Right renal pelvis (tissue), 4 donors: ENCODE results near the gene TBX4. TPM values are rescaled to one million over a fixed set of nuclear protein-coding genes. Genes with fewer than 3 reads are reported as not detected.
"Not testable (repeated sequence)": the region's sequence is repeated elsewhere in the genome, so short reads cannot be mapped to it uniquely, and the experiment has no call there.

Experiments
- DNase-seq, 4 donors: peaks; one replicate each; pipeline ENCODE4 v3.0.0-alpha.2; 2013; ENCODE audit warnings: low read depth in 4 of 4, low spot score in 3 of 4, missing footprints in 1 of 4
- polyA plus RNA-seq, 4 donors: library from polyadenylated mRNA; unstranded; fragments of 120-200 nt; gene quantifications; one replicate each; pipeline ENCODE4 v1.2.1, GENCODE V29; 2013; ENCODE audit not compliant: insufficient read length in 4 of 4

The TBX4 gene
- polyA plus RNA-seq, 4 donors, result 0.08 to 0.53 (median 0.16) TPM

- DNase-seq, result no peak
These were observed 42.3 kb downstream of the TBX4 start for GRCh38 chr17:61494325-61495160.

- DNase-seq, result no peak
These were observed 43.1 kb downstream of the TBX4 start for GRCh38 chr17:61495161-61495857.

GRCh38 chr17:61496174-61496956, 44.1 kb downstream of the TBX4 start:
- DNase-seq, result no peak

GRCh38 chr17:61496957-61497653, 44.9 kb downstream of the TBX4 start:
- no peak for DNase-seq

DNA sequence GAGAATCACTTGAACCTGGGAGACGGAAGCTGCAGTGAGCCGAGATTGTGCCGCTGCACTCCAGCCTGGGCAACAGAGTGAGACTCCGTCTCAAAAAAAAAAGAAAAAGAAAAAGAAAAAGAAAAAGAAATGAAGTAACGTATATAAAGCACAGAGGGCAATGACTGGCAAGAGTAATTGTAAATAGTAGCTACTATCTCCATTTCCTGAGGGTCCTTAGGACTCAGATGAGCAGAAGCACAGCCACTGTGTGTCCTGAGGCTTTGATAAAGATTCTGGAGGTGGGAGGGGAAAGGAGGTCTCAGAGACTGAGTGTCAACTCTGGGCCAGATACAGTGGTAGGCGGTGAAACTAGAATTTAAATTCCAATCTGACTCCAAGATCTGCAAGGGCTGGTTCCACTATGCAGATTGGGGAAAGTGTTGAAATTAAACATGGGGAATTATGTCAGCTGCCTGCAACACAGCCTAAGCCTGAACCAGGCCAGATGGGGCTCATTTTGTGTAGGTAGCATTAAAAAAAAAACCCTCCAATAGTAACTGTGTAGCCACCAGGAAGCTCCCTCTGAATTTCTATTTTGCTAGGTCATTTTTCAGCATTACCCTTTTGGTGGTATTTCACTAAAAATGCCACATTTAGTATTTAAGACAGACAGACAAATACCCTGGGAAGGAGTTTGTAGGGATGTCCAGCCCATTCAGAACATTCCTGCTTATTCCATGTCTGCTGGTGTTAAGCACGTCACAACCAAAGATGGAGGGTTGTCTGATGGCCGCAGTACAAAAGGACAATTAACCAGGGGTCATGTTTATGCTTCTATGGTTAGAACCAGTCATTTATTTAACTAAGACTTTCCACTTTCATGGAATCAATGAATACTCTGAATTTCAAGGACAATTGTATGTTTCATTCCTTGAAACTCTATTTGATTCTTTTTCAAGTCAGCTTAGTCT, 46.1 kb downstream of the TBX4 start:
- DNase-seq, result no peak

DNA sequence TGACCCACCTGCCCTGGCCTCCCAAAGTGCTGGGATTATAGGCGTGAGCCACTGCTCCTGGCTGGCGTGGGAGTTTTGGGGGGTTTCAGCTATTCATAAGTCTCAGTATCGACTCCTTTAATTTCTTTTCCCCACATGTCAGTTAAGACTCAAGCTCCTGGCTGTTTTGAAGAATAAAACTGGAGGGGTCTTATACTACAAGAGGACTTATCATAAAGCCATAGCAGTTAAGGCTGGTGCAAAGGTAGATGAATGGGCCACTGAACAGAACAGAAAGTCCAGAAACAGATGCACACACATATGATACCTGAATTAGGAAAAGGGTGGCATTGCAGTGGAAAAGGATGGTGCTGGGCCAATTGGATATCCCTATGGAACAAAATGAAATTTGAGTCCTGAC, 47.4 kb downstream of the TBX4 start:
- DNase-seq, result no peak

GRCh38 chr17:61500287-61500686, 48.1 kb downstream of the TBX4 start:
- DNase-seq, result no peak

DNA sequence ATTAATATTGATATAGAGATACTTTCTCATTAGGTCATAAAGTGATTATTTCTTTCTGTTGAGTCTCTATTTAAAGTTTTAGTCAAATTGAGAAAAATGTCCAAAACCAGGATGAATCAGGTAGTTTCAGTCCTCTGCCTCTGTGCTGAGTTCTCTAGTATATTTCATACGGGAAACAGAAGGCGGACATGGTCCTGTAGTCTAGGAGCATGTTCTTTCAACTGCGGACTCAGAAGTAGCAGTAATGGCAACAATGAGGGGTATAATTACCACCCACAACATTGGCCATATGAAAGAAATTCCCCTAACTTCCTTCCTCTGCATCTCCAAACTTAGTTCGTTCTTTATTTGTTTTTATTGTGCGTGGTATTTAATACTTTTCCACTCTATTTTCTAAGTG, 50.1 kb downstream of the TBX4 start:
- DNase-seq, result no peak

DNA sequence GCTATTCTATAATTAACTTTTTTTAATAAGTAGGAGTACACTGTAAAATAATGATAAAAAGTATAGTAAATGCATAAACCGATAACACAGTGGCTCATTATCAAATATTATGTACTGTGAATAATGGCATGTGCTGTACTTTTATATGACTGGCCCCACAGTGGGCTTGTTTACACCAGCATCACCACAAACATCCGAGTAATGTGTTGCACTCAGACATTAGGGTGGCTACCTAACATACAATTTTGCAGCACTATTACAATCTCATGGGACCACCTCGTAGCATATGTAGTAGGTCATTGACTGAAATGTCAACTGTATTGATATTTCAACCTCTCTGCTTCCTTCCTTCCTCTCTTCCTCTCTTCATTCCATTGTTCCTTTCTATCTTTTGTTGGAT, 51.7 kb downstream of the TBX4 start:
- DNase-seq, result no peak

- no peak for DNase-seq
These were observed 52.5 kb downstream of the TBX4 start for GRCh38 chr17:61504697-61505096.

GRCh38 chr17:61505846-61506627, 53.8 kb downstream of the TBX4 start:
- DNase-seq, result no peak

- DNase-seq, result no peak
These were observed 55.3 kb downstream of the TBX4 start for GRCh38 chr17:61507383-61508066.

DNA sequence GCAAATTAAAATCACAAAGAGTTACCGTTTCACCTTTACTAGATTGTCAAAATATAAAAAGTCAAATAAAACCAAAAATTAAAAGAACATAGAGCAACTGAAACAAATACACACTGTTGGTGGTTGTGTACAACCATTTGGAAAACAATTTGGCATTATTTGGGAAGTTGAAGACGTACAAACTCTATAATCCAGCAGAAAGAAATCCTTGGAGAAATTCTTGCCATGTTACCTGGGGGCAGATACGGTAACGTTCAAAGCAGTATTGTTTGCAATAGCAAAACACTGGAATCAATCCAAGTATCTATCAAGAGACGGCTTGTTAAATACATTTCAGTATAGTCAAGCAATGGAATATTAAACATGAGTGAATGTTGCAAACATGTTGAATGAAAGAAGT, 56.7 kb downstream of the TBX4 start:
- no peak for DNase-seq

DNA sequence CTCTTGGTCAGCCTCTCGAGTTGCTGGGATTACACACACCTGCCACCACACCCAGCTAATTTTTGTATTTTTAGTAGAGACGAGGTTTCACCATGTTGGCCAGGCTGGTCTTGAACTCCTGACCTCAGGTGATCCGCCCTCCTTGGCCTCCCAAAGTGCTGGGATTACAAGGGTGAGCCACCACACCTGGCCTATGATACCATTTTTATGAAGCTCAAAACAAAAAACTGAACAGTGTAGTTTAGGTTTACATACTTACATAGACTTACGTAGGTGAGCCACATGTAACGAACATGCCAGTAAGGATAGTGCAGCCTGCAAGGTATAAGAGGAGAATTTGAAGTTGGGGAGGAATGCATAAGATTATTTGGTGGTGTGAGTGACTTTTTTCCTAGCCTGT, 57.2 kb downstream of the TBX4 start:
- not testable (repeated sequence) for DNase-seq

GRCh38 chr17:61510237-61510636, 58.0 kb downstream of the TBX4 start:
- no peak for DNase-seq

GRCh38 chr17:61510991-61511390, 58.8 kb downstream of the TBX4 start:
- no peak for DNase-seq

GRCh38 chr17:61511480-61512182, 59.4 kb downstream of the TBX4 start:
- no peak for DNase-seq

GRCh38 chr17:61514491-61514890, 62.3 kb downstream of the TBX4 start:
- DNase-seq, result no peak
